ENCODE measurements around the gene ANXA5. TPM values are rescaled to one million over a fixed set of nuclear protein-coding genes. Genes with fewer than 3 reads are reported as not detected.

ANXA5 gene
- total and polyA plus RNA-seq, 2 of the 4 experiments (the other 2 are of a cell fraction) = 780 to 1,448 TPM

DNA sequence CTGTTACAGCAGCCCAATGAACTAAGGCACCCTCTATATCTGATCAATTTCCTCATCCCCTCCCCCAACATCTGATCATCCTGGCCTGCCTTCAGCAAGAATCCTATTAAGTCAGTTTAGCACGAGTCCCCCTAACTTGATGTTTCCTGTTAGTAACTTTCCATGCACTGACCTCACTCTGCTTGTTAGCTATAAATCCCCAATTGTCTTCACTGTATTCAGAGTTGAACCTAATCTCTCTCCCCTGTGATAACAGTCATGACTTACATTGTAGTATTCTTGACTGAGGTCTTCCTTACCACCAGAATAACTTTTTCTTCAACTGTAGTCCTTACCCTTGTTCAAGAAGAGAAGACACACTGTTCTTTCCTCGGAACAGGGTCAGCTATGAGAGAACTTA lies 8.5 kb downstream of the ANXA5 start:
- Histone ChIP-seq H3K9ac (ENCODE audit: low read depth, low read length) (no peak overlapping the region), H4K5ac (ENCODE audit: low read depth, low read length) (no peak overlapping the region), H4K8ac (ENCODE audit: low read depth in 2 of 2, low read length in 2 of 2) (peak overlapping the region in 1 of 2 experiments; percentile 5; a peak in 1 of 4 replicates), H2BK5ac (ENCODE audit: low read depth, low read length, poor library complexity, severe bottlenecking) (peak overlapping the region; percentile 56), H3K4ac (ENCODE audit: low read depth, low read length) (no peak overlapping the region), H4K20me1 (ENCODE audit: insufficient read depth, low read length) (peaks cover 89% of the 10 kb centered on the region), H3K4me1 (ENCODE audit: control insufficient read depth, insufficient read depth, low read length) (peaks cover 33% of the 10 kb centered on the region), H2AK9ac (replicated peaks; ENCODE audit: low read depth, low read length, poor library complexity) (no peak overlapping the region), H2BK20ac (ENCODE audit: low read depth, low read length) (no peak overlapping the region), H3K27ac (ENCODE audit: insufficient read depth, low read length) (no peak overlapping the region), H2BK15ac (ENCODE audit: low read depth, low read length) (no peak overlapping the region), H2AFZ (replicated peaks; ENCODE audit: low read length, poor library complexity) (no peak overlapping the region), H3K56ac (ENCODE audit: extremely low read depth, insufficient read depth, low read length) (no peak overlapping the region), H3K36me3 (ENCODE audit: control insufficient read depth, insufficient read depth, low read length) (peaks cover 33% of the 10 kb centered on the region), H3K4me3 (ENCODE audit: insufficient read depth, low read depth, low read length) (no peak overlapping the region), H3K9me3 (ENCODE audit: control insufficient read depth, insufficient read depth, low read length) (no peaks in the 10 kb centered on the region), H3K14ac (replicated peaks; ENCODE audit: low read depth, low read length) (peak overlapping the region; percentile 37; the same call in 1 of the 2 replicates), H3K18ac (ENCODE audit: low read depth, low read length) (peak overlapping the region; percentile 18; the same call in 1 of the 2 replicates), H2AK5ac (ENCODE audit: low read depth, low read length) (no peak overlapping the region), H3K9me1 (ENCODE audit: insufficient read depth, low read length) (peaks cover 34% of the 10 kb centered on the region), H3K4me2 (ENCODE audit: low read depth, low read length) (peak overlapping the region; percentile 2; the same call in 1 of the 2 replicates), H3K79me1 (ENCODE audit: low read depth in 1 of 2, low read length in 2 of 2) (peaks cover 10 to 59% of the 10 kb centered on the region in 2 experiments), H2BK120ac (ENCODE audit: low read depth, low read length) (no peak overlapping the region), H3K23ac (ENCODE audit: low read depth, low read length) (peak overlapping the region; percentile 35), H3K27me3 (ENCODE audit: control insufficient read depth, insufficient read depth, low read length) (no peaks in the 10 kb centered on the region), H4K91ac (ENCODE audit: insufficient read depth, low read depth, low read length) (no peak overlapping the region)
- no peak for ATAC-seq (ENCODE audit: low read depth)
- no TSS peak for BruUV-seq (replicated peaks)
- CTCF ChIA-PET = no interaction called here
- dilution Hi-C loops (cut with HindIII; ENCODE audit: low sequenced_read_pairs, unreplicated experiment) = no loop called here
- WGBS, 2 experiments (ENCODE audit: extremely low coverage in 2 of 2, insufficient read length in 1 of 2) = 60% methylated on average over 1 of the region's 2 CpGs; no CpG with 5 or more reads in 1 of the 2 experiments
- TF ChIP-seq, protein P1, sequence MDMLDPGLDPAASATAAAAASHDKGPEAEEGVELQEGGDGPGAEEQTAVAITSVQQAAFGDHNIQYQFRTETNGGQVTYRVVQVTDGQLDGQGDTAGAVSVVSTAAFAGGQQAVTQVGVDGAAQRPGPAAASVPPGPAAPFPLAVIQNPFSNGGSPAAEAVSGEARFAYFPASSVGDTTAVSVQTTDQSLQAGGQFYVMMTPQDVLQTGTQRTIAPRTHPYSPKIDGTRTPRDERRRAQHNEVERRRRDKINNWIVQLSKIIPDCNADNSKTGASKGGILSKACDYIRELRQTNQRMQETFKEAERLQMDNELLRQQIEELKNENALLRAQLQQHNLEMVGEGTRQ (IDR thresholded peaks at IDR 0.05; ENCODE audit: low read depth, low read length) = no peak
- TF ChIP-seq NFE2L2 (IDR thresholded peaks at IDR 0.05; ENCODE audit: low read depth, low read length) (no peak), CEBPB (IDR thresholded peaks at IDR 0.05; ENCODE audit: low read depth, low read length) (no peak), MAFK (IDR thresholded peaks at IDR 0.05; ENCODE audit: low read depth, low read length) (no peak), RAD21 (IDR thresholded peaks at IDR 0.05; ENCODE audit: low read length) (no peak), BHLHE40 (IDR thresholded peaks at IDR 0.05; ENCODE audit: low read depth, low read length) (no peak), MAZ (IDR thresholded peaks at IDR 0.05; ENCODE audit: borderline replicate concordance, low read depth, low read length) (no peak), FOS (IDR thresholded peaks at IDR 0.05; ENCODE audit: low read depth, low read length) (no peak), POLR2A (IDR thresholded peaks at IDR 0.05; ENCODE audit: low read depth, low read length) (no peak), MXI1 (IDR thresholded peaks at IDR 0.05; ENCODE audit: borderline replicate concordance, low read depth, low read length) (no peak), SMC3 (IDR thresholded peaks at IDR 0.05; ENCODE audit: low read depth, low read length) (no peak), CHD1 (IDR thresholded peaks at IDR 0.05; ENCODE audit: low read depth, low read length) (no peak), RCOR1 (IDR thresholded peaks at IDR 0.05; ENCODE audit: insufficient replicate concordance, low read length) (no peak), RFX5 (IDR thresholded peaks at IDR 0.05; ENCODE audit: low read depth, low read length) (no peak)
- TF ChIP-seq, protein P2, sequence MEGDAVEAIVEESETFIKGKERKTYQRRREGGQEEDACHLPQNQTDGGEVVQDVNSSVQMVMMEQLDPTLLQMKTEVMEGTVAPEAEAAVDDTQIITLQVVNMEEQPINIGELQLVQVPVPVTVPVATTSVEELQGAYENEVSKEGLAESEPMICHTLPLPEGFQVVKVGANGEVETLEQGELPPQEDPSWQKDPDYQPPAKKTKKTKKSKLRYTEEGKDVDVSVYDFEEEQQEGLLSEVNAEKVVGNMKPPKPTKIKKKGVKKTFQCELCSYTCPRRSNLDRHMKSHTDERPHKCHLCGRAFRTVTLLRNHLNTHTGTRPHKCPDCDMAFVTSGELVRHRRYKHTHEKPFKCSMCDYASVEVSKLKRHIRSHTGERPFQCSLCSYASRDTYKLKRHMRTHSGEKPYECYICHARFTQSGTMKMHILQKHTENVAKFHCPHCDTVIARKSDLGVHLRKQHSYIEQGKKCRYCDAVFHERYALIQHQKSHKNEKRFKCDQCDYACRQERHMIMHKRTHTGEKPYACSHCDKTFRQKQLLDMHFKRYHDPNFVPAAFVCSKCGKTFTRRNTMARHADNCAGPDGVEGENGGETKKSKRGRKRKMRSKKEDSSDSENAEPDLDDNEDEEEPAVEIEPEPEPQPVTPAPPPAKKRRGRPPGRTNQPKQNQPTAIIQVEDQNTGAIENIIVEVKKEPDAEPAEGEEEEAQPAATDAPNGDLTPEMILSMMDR (conservative IDR thresholded peaks at IDR 0.05; ENCODE audit: low read depth, low read length) = no peak
- TF ChIP-seq, protein P3, sequence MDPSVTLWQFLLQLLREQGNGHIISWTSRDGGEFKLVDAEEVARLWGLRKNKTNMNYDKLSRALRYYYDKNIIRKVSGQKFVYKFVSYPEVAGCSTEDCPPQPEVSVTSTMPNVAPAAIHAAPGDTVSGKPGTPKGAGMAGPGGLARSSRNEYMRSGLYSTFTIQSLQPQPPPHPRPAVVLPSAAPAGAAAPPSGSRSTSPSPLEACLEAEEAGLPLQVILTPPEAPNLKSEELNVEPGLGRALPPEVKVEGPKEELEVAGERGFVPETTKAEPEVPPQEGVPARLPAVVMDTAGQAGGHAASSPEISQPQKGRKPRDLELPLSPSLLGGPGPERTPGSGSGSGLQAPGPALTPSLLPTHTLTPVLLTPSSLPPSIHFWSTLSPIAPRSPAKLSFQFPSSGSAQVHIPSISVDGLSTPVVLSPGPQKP (IDR thresholded peaks at IDR 0.05; ENCODE audit: borderline replicate concordance, low read depth, low read length) = no peak
- intact Hi-C loops (cut with micrococcal nuclease) = no loop called here
- POLR2A ChIA-PET (ENCODE audit: unreplicated experiment) = no interaction called here
- in situ Hi-C loops (cut with MboI; ENCODE audit: low sequenced_read_pairs) = loop anchor here (10.0 kb wide), 1 partner anchor 117 kb away; the partner anchor contains the start of gene EXOSC9
- no peak for DNase-seq
